NCI-H2196 (cell line): ENCODE data around the gene RPP25L.

Source experiments
- DNase-seq: peaks from one replicate; lab custom pipeline; 2025; ENCODE audit not compliant: unreplicated experiment; lab: John Stamatoyannopoulos, UW

The RPP25L gene

DNA sequence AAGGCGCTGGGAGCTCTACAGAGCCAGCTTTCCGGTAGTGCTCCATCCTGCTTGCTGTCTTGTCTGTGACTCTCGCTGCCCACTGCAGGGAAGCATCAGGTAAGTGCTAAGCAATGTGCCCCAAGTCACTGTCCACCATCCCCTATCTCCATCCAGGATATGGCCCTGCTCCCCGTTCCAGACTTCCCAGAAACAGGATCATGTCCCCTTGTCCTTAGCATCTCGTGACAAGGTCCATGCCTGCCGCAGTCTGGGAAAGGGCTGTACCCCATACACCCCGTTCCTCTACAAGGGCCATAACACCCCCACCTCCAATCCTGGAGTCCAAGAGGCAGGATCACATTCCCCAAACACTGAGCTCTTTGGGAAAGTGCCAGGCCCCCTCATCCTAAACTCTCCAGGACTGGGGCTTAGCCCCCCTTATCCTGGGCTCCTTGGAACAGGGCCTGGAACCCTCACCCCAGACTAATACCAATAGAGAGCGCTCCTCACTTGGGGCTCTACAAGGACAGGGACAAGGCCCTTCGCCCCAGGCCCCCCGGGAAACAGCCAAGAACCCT lies 566 bp downstream of the RPP25L start:
- DNase-seq: no peak

DNA sequence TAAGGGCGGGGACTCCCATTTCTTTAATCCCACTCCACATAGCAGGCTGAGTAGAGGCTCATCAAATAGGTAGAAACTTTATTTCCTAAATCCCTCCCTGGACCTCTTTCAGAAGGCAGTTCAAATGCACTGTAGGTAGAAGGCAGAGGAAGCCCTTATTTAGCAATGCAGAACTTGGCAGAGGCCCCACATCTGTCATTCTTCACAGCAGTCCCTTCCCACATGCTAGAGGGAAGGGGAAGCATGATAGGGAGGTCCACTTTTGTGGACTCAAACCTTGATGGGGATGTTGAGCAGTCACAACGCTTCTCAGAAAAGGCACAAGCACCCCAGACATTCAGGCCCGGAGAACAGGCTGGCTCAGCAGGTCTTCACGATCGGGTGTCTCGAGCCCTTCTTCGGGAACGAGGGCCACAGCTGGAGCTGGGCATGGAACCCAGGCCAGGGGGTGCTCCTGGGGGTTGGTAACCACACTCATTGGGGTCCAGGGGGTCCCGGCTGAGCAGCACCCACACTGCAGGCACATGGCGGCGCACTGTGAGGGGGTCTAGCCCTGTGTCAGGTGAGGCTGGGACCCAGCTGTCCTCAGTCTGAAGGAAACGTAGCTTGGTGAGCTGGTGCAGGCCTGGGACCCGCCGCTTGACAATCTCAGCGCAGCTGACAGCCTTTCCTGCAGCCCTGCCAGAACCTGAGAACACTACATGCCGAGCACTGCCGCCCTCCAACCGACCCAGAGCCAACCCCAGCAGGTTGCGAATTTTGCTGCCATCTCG lies 1.3 kb downstream of the RPP25L start:
- DNase-seq: no peak

DNA sequence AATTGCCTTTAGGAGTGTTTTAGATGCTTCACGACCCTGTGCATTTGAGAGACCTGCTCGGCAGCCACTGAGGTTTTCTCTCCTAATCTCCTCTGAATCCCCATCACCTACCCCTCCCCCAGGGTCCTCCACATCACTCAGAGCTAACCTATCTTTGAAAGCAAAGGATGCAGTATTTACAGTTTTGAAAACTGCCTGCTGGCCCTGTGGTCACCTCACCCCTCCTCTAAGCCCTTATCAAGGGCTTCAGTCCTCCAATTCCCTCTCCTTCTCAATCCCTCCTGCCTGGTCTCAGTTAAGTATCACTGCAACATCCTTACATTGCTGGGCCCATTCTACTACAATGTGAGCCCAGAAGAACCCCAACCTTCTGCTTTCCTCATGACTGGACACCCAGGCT lies 4.6 kb downstream of the RPP25L start:
- no peak for DNase-seq

DNA sequence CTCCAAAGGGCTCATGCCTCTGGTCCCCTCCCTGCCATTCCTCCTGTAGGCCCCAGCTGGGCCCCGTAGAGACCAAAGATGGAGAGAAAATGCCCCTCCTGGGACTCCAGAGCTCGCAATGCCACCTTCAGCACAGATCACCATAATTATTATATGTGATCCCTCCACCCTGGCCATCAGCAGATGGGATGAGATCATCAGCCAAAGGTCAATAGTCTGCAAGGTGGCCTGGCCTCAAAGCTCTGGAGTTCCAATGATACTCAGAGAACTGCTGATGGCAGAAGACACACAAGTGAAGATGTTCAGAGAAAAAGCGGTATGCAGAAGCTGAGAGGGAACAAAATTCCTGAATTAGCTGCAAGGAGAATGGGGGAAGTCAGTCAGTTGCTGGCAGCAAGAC lies 5.0 kb downstream of the RPP25L start:
- no peak for DNase-seq

DNA sequence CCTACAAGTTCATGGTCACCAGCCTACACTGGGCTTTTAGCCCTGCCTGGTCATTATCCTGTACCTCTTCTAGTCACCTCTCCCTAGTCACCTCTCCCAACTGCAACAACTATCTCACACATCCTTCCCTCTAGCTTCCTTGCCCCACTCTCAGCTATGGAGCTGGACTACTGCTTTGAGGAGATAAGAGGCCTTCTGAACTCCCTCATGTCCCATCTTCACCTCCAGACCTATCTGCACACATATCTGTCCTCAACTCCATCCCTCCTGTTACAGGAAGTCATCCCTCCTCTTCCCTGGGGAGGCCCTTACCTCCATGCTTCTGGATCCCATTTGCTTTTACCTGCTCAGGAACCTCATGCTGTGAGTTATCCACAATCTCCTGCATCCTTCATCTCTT lies 5.7 kb downstream of the RPP25L start:
- DNase-seq: no peak

DNA sequence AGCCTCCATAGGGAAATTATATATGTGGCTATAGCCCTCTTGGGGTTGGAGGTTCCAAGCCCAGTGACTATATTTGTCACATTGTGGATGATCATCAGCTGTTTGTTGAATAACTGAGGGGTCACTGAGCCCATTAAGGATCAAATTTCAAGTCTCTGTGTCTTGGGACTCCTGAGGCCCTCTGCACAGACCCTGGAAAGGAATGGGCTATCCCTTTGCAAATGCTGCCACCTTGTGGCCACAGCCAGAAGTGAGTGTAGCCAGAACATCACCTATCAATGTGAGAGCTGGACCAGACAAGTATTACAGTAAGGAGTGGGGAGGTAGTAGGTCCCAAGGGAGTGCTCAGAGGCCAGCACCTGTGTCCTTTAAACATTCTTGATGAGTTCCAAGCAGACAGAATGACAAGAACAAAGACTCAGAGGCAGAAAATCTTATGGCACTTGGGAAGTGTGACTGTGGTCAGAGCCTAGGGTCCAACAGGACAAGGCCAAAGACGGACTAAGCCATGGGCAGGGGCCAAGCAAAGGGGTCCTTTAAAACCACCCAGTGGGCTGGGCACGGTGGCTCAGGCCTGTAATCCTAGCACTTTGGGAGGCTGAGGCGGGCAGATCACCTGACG lies 8.2 kb downstream of the RPP25L start:
- peak; percentile 84 for DNase-seq

DNA sequence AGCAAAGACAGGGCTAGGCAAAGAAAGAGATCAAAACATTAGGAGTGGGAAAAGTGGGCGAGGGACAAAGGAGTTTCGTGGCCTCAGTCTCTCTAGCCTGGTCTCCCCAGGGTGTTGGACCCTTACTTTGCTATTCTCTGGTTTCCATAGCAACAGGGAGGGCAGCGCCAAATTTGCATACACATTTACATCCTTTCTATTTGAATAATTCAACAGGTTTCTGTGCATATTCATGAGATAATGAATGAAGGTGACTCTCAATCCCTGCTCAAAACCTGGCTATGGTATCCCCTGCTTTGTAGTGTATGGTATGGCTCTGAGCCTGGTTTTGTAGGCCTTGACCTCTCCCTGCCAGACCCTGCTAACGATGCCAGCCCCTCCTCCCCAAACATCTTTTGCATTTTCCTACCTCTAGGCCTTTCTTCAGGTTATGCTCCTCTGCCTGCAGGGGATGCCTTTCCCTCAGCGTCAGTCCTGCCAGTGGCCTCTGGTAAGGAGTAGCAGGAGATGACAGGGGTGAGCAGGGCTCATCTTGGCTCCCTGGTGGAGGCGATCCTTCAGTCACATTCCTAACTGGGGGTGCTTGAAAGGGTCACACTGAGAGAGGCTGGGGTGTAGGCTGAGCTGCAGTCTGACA lies 9.8 kb downstream of the RPP25L start:
- no peak for DNase-seq

DNA sequence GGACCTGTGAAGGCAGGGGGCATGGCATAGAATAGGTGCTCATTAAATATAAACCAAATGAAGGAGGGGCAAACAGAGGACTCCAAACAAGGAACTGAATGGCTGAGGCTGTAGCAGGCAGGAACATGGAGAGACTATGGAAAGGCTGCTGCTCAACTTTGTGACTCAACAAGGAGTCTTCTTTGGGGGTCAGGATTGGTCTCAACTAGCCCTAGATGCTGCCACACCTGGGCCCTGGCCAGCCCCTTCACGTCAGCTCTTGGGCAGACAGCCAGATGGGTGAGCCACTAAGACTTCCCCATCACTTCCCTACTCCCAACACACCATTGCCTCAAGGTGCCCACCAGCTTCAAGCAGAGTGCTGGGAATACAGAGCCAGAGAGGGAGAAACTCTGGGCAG lies 11.0 kb downstream of the RPP25L start:
- DNase-seq: no peak

DNA sequence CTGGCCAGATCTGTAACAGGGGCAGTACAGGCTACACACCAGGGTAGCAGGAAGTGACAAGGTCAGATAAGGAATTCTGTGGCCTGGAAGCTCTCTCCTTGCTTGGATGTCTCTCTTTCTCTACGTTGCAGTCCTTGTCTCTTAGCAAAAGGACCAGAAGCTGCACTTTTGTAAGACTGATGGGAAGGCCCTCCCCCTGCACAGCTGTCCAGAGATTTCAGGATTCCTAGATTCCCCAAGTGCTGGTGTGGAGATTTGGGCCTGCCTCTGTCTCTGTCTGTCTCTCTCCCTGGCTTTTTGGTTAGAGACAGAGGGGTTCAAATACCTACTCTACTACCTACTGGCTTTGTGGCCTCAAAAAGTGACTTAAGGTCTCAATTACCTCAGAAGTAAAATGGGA lies 12.4 kb downstream of the RPP25L start:
- no peak for DNase-seq

DNA sequence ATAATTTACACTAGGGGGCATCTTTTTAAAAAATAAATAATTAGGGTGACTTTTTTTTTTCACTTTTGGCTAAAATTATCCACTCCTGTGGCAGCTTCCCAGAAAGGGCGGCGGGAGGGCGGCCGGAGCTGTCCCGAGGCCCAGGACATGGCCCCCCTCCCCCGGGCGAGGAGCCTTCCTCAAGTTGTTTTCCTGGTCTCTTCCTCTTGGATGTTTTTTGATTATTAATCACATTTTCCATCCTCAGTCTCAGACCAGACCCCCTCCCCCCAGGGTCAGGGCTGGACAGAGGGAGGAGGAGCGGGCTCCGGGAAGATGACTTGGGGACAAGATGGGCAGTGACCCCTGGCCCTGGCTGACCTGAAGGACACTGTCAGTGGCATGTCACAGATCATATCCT lies 17.7 kb downstream of the RPP25L start:
- no peak for DNase-seq

DNA sequence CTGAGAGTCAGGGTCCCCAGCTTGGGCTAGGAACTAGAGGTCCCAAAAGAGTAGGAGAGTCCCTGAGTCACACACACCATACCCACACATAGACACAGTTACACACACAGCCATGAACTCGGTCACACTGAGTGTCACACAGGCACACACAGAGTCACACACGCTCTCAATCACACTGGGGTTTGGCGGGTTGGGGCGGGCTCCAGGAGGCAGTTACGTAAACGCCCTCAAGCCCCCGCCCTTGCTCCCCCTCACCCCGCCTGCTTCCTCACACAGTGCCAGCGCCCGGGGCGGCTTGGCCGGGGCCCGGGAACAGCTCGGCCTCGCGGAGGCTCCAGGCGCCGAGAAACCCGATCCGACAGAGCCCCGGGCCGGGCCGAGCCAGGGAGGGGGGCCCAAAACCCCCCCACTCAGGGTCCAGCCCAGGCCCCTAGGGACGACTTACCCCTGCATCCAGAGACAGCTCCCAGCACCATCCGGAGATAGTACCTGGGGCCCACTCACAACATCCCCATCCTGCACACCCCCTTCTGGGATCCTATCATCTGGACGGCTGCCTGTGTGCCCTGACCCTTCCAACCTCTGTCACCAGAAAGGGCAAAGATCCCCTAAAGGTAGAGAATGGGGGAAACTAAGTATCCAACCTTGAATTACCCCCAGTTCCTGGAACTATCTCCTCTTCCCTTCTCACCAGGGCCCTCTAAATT lies 18.8 kb downstream of the RPP25L start:
- no peak for DNase-seq

DNA sequence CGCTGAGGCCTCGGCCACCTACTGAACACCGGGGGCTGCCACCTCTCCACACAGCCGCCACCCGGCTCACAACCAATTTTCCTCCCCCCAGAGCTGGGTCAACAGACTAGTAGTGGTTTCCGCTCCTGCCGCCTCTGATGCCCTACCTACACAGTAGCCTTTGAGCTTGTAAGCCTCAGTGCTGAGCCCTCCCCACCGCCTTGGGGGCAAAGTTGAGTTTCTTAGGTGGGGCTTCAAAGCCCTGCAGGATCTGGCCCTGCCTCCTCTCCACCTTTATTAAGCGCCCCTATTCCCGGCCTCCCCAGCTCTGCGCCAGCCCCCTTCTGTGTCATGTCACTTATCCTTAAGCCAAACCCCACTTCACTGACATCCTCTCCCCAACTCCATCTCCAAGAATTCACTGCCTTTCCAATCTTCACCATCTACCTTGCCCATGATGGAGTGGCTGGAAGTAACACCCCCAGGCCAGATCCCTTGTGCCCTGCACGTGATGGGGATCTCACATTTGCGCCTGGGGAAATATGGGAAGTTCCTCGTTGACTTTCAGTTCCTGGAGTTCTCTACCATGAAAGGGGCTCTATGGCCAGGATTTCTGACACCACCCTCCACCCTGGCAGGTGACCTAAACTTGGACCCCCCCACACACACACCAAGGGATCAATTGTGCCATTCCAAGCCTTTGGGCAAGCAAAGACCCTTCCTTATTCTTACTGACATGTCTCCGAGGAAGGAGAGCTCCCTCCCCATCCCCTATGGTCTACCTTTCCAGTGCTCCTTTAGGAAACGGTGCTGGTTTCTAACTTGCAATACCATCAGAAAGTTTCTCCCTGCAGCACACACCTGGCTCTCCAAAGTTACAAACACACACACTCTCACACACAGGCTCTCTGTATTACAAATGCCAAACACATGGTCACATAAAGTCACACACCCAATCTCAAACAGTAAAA lies 19.7 kb downstream of the RPP25L start:
- DNase-seq: no peak

DNA sequence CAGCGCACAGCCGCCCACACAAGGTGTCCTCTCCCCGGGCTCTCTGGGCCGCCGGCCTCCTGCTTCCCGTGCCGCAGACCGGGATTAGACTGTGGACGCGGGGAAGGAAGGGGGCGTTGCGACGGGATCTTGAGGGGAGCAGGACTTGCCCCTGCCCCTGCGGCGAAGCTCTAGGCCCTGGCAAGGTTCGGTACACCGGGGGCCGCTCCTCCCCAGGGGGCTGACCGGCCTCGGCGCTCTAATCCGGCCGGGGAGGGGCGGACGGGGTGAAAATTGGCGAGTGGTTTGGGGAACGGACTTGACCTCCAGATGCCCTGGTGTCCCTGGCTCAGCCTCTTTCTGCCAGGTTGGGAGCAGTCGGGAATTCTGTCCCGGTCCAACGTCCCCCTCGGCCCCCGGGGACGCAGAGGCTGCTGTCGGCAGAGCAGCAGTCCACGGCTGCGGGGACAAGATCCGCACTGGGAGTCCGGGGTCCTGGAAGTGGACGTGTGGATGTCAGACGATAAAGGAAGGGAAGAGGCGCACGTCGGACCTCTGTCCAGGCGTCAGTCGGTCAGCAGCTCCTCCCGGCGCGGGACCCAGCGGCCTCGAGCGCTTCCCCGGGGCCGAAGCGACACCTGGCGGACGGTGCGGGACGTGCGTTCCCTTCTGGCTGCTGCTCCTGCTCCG lies 20.5 kb downstream of the RPP25L start:
- peak; percentile 83 for DNase-seq

DNA sequence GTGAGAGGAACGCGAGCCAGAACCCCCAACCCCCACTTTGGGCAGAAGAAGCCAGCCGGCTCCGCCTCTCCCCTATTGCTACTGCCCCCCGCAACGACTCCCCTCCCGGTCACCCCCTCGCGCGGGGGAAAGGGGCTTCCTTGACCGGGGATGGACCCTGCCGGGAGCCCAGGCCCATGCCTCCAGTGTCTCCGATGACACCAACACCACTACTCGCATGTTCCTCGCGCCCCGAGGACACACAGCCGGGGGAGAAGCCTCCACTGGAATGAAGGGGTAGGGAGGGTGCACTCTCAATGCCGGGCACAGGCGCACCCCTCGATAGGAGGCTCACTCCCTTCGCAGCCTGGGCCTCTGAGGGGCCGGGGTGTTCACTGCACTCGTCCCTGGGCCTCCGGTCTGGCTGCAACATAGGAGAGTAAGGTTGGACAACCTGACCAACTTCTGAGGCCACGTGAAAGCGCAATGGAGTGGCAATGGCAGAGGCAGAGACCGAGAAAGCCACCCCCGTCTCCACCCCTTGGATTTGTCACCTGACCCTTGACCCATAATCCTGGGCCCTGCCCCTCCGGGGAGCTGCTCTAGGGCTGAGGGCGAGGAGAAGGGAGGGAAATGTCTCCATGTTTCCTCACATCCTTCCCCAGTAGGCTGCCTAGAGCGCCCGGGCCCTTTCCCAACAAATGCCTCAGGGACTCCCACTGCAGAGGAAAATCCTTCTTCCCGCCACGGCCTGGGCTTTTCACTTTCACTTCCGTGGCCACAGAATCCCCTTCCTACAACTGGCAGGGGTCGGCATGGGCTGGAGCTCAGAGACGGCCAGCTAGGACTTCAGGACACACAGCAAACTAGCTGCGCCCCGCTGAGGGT lies 21.3 kb downstream of the RPP25L start:
- DNase-seq: no peak

DNA sequence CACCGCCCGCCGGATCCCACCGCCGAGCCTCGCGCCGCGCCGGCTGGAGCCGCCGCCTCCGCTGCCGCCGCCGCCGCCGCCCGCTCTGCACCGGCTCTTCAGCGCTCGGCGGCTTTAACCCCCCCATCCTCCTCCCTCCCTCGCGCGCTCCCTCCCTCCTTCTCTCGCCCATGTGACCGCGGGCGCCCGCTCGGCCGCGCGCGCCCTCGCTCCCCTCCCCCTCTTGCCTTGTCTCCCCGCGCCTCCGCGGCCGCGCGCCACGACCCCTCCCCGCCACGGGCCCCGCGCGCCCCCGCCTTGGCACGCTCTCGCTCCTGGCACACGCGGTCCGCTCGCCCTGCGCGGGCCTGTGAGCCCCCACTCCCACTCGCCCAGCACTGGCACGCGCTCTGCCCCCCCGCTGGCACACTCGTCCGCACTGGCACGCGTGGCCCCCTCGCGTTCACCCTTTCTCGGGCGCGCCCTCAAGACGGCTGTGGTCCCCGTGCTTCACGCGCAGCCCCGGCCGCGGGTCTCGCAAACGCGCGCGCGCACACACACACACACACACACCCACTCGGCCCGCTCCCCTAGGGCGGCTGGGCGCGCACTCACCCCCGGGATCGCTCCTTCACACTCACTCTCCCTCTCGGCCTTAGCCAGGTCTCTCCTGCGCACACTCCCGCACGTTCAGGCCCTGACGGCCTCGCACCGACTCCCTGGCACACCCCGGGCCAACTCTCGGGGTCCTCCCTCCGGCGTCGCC lies 22.1 kb downstream of the RPP25L start, which contains the start of gene CNTFR:
TSS of gene CNTFR (minus strand) at position 89 of the 745 bp plus-strand sequence. CDS start 20,743 bp downstream, outside the sequence.
- DNase-seq: peak; percentile 76

DNA sequence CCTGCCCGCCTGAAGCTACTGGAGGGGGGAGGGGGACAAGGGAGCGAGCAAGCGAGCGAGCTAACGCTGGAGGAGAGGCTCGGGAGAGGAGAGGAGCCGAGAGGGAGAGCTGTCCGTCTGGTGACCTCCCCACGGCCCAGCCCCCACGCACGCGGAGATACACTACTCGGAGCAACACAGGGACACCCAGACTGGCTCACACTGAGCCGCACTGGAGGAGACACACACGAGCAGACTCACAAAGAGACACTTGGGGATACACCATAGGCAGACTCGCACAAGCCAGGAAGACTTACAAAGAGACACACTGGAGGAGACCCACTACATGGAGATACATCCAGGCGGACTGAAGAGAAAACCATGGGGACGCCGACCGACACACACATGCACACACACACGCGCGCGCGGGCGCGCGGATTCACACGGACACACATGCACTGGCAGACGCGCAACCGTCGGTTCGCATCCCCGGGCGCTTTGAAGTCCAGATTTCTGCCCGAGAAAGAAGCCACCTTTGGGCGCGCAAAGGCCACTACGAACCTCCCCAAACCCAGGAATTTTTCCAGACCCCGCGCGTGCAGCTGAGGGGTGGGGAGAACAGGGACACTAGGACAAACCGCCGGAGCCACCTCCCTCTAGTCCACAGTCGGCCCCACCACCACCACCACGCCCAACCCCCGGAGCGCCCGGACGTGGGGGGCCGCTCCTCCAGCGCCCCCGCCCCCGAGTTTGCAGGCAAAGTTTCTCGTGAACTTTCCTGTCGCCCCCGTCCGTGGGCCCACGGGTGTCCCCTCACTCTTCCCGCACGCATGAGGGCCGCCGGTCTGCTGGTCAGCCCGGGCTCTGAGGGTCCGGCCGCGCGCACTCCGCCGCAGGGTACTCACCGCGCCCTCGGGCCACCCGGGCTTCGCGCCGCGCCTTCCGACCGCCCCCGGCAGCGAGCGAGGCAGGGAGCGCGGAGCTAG lies 22.9 kb downstream of the RPP25L start:
- no peak for DNase-seq

DNA sequence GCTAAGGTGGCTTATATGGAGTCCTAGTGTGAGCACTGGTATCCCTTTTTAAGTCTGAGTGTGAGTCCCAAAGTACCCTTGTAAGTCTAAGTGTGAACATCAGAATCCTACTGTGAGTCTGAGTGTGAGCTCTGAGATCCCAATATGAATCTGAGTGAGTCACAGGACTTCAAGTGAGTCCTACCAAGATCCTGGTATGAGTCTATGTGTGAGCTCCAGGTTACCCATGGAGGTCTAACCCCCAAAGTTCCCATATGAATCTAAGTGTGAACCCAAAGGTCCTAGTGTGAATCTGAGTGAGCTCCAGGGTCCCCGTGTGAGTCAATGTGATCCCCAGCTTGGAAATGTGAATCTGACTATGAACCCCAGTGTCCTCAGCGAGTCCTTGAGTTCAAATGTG lies 24.6 kb downstream of the RPP25L start:
- DNase-seq: no peak
